Measurements from ENCODE around the gene CLCNKB. TPM values are rescaled to one million over a fixed set of nuclear protein-coding genes. Genes with fewer than 3 reads are reported as not detected.

The CLCNKB gene
- total and polyA plus RNA-seq, 2 donors (not counting 3 experiments of a cell fraction or from before 2014, with no cell fraction given) = 0.18 TPM; not detected in 1

- Histone ChIP-seq H3K79me2 (ENCODE audit: control insufficient read depth, insufficient read depth, low read length) (no peaks in the 10 kb centered on the region), H3K27me3 (ENCODE audit: control insufficient read depth in 2 of 2, insufficient read depth in 2 of 2, low read length in 2 of 2) (peaks cover 0 to 1% of the 10 kb centered on the region in 2 experiments), H3K4me3 (replicated peaks in 1 of 3; ENCODE audit: insufficient read depth in 1 of 3, low read depth in 1 of 3, low read length in 3 of 3) (no peak overlapping the region), H3K9ac (replicated peaks; ENCODE audit: extremely low read depth, insufficient read depth, low read length) (no peak overlapping the region), H3K4me2 (ENCODE audit: insufficient read depth, low read length) (no peak overlapping the region), H3K36me3 (ENCODE audit: control insufficient read depth in 2 of 2, extremely low read depth in 1 of 2, insufficient read depth in 2 of 2, low read length in 2 of 2) (no peaks in the 10 kb centered on the region), H3K4me1 (ENCODE audit: control insufficient read depth, extremely low read depth, insufficient read depth, low read length) (no peaks in the 10 kb centered on the region), H3K9me1 (replicated peaks; ENCODE audit: control insufficient read depth, extremely low read depth, insufficient read depth, low read length) (no peaks in the 10 kb centered on the region), H4K20me1 (replicated peaks; ENCODE audit: control insufficient read depth, extremely low read depth, insufficient read depth, low read length) (no peaks in the 10 kb centered on the region), H2AFZ (ENCODE audit: low read depth, low read length) (no peak overlapping the region), H3K9me3 (replicated peaks; ENCODE audit: control insufficient read depth, insufficient read depth, low read length) (no peaks in the 10 kb centered on the region), H3K27ac (ENCODE audit: insufficient read depth, low read depth, low read length) (no peak overlapping the region)
- FAIRE-seq (no peak), DNase-seq (ENCODE audit: low read depth, low spot score) (no peak)
- intact Hi-C loops (cut with micrococcal nuclease) (no loop called here), dilution Hi-C loops (cut with MboI; ENCODE audit: extremely low pct_ligation_motif_present, low sequenced_read_pairs) (no loop called here)
- ChIA-PET POLR2A (no interaction called here), CTCF (interaction anchor here (1.5 kb wide), 1 partner anchor 9 kb away, joined by 6 read pairs; no protein-coding TSS in a partner anchor)
- no TSS peak for BruUV-seq (replicated peaks)
- TF ChIP-seq MAX (IDR thresholded peaks at IDR 0.05; ENCODE audit: insufficient read depth, insufficient read length) (no peak), MYC (IDR thresholded peaks at IDR 0.05; ENCODE audit: low read depth, low read length) (no peak), EZH2 (IDR thresholded peaks at IDR 0.05; ENCODE audit: borderline replicate concordance, low read depth, low read length, severe bottlenecking) (no peak), GATA2 (IDR thresholded peaks at IDR 0.05; ENCODE audit: insufficient read depth, insufficient read length, low read depth, low read length) (no peak), JUN (IDR thresholded peaks at IDR 0.05; ENCODE audit: borderline replicate concordance, insufficient read depth, insufficient read length, low read depth) (no peak), POLR2A (IDR thresholded peaks at IDR 0.05; ENCODE audit: low read depth, low read length) (no peak), POLR2AphosphoS5 (IDR thresholded peaks at IDR 0.05; ENCODE audit: insufficient read depth, low read depth, low read length) (no peak), FOS (IDR thresholded peaks at IDR 0.05; ENCODE audit: borderline replicate concordance, insufficient read depth, low read length) (no peak), CTCF (IDR thresholded peaks at IDR 0.05; ENCODE audit: extremely low read depth in 1 of 2, insufficient read depth in 1 of 2, low read depth in 1 of 2, low read length in 2 of 2) (no peak)
Measured at GRCh38 chr1:16091296-16091695, 47.7 kb downstream of the CLCNKB start.
